22Rv1 (cell line): ENCODE results near the gene PATJ.

Experiments used
- CTCF ChIP-seq: fragments of 450-650 bp; IDR thresholded peaks from 2 replicates; pipeline ENCODE4 v1.5.1; 2017; ENCODE audit warnings: mild to moderate bottlenecking
- ZFX ChIP-seq: fragments of 450-650 bp; IDR thresholded peaks from 2 replicates; pipeline ENCODE4 v1.6.1; 2017; ENCODE audit warnings: antibody characterized with exemption, borderline replicate concordance

GRCh38 chr1:61742620-61743430, 545 bp downstream of the PATJ start:
- TF ChIP-seq CTCF: no peak
- no peak for TF ChIP-seq ZFX
